K562 (cell line): ENCODE measurements around the gene PLD1. TPM values are rescaled to one million over a fixed set of nuclear protein-coding genes. Genes with fewer than 3 reads are reported as not detected.

Experiments
- CEBPG ChIP-seq, 3 experiments: fragments of 200-800 bp in 1 of 3; sonication (Bioruptor generic) in 1 of 3; sonication (generic) in 1 of 3; formaldehyde crosslinking in 1 of 3; IDR thresholded peaks in 2 of 3; conservative IDR thresholded peaks in 1 of 3; 2 replicates each; pipeline versions ENCODE4 v1.6.1 to v1.8.0; 2016 to 2022; ENCODE audit warnings: missing compliant biosample characterization in 2 of 3, missing genetic modification characterization in 2 of 3, mild to moderate bottlenecking in 1 of 3, missing genetic modification reagents in 1 of 3
- GATAD2B ChIP-seq: fragments of 450-650 bp; IDR thresholded peaks from 2 replicates; pipeline ENCODE4 v1.6.1; 2017; ENCODE audit warnings: mild to moderate bottlenecking, borderline replicate concordance
- HEY1 ChIP-seq: fragments of 250-450 bp; sonication (Bioruptor Pico); IDR thresholded peaks from 2 replicates; pipeline ENCODE4 v1.5.0; 2020; ENCODE audit warnings: mild to moderate bottlenecking, moderate library complexity, borderline replicate concordance
- JUN ChIP-seq, 2 experiments: sonication (generic) in 1 of 2; formaldehyde crosslinking in 1 of 2; IDR thresholded peaks; 2 replicates each; pipeline versions ENCODE4 v1.6.1 to v1.8.0; 2012 to 2022; ENCODE audit warnings: borderline replicate concordance in 2 of 2, mild to moderate bottlenecking in 2 of 2, improper control_type of control experiment in 1 of 2, low read depth in 1 of 2, low read length in 1 of 2, missing genetic modification reagents in 1 of 2
- MED1 ChIP-seq: sonication (generic); formaldehyde crosslinking; IDR thresholded peaks from 2 replicates; pipeline ENCODE4 v1.8.1; 2023; ENCODE audit warnings: missing genetic modification reagents, borderline replicate concordance
- NCOR1 ChIP-seq: fragments of 450-650 bp; IDR thresholded peaks from 2 replicates; pipeline ENCODE4 v1.6.1; 2016; ENCODE audit warnings: mild to moderate bottlenecking, moderate library complexity
- NR3C1 ChIP-seq: sonication (generic); formaldehyde crosslinking; IDR thresholded peaks from 2 replicates; pipeline ENCODE4 v1.8.1; 2022; ENCODE audit warnings: missing genetic modification reagents
- PCBP1 ChIP-seq: fragments of 200-400 bp; formaldehyde crosslinking; IDR thresholded peaks from 2 replicates; pipeline ENCODE4 v1.6.1; 2018; ENCODE audit warnings: mild to moderate bottlenecking, low read depth, low read length; ENCODE audit not compliant: poor library complexity, severe bottlenecking
- PRPF4 ChIP-seq: fragments of 200-400 bp; formaldehyde crosslinking; IDR thresholded peaks from one replicate; pipeline ENCODE4 v1.6.1; 2017; ENCODE audit warnings: low read length, low read depth, mild to moderate bottlenecking; ENCODE audit not compliant: insufficient read depth, poor library complexity, severe bottlenecking
- TOE1 ChIP-seq, 2 experiments: fragments of 450-650 bp in 1 of 2; sonication (generic) in 1 of 2; formaldehyde crosslinking in 1 of 2; IDR thresholded peaks; 2 replicates each; pipeline versions ENCODE4 v1.7.1 to v1.8.0; 2016 to 2022; ENCODE audit warnings: borderline replicate concordance in 2 of 2, mild to moderate bottlenecking in 2 of 2, antibody characterized with exemption in 1 of 2, inconsistent platforms in 1 of 2, low read depth in 1 of 2, missing genetic modification reagents in 1 of 2, moderate library complexity in 1 of 2
- TRIM28 ChIP-seq: fragments of 450-650 bp; IDR thresholded peaks from 2 replicates; pipeline ENCODE4 v1.6.1; 2017
- ZNF830 ChIP-seq: fragments of 250-450 bp; sonication (Bioruptor Pico); IDR thresholded peaks from 2 replicates; pipeline ENCODE4 v1.5.0; 2021; ENCODE audit warnings: mild to moderate bottlenecking
- polyA plus RNA-seq, 8 experiments: library from polyadenylated mRNA; depleted of rRNA in 4 of 8; stranded (reverse) in 5 of 8; unstranded in 3 of 8; fragments of >200 nt; fragmentation: Nextera tagmentation in 2 of 8; fragmentation: Illumina TruSeq in 1 of 8; extraction: Ambion mirVana in 2 of 8; extraction: Trizol in 1 of 8; gene quantifications; 2 replicates each; pipeline versions ENCODE4 v1.2.1 to v1.2.3, GENCODE V29; 2011 to 2014; ENCODE audit warnings: inconsistent platforms in 1 of 8, missing spikeins in 1 of 8
- total RNA-seq, 7 experiments: library from RNA; depleted of rRNA in 6 of 7; stranded (reverse); fragments of >200 nt in 6 of 7; fragmentation: Illumina TruSeq in 2 of 7; extraction: Trizol in 2 of 7; gene quantifications; 2 replicates each; pipeline versions ENCODE4 v1.2.1 to v1.2.3, GENCODE V29; 2011 to 2021; ENCODE audit warnings: low replicate concordance in 1 of 7
- TF ChIP-seq, protein P1 (sequence below), 2 experiments: fragments of 450-650 bp; conservative IDR thresholded peaks; 2 replicates each; pipeline ENCODE4 v1.6.1; 2017; ENCODE audit warnings: mild to moderate bottlenecking in 2 of 2, moderate library complexity in 2 of 2
- TF ChIP-seq, protein P2 (sequence below): fragments of 450-650 bp; IDR thresholded peaks from 2 replicates; pipeline ENCODE4 v1.6.1; 2018; ENCODE audit warnings: mild to moderate bottlenecking, low read depth; ENCODE audit not compliant: partially characterized antibody
- TF ChIP-seq, protein P3 (sequence below): IDR thresholded peaks from 2 replicates; pipeline ENCODE4 v1.6.1; 2011; ENCODE audit not compliant: insufficient read length; ENCODE audit errors: extremely low read depth
- TF ChIP-seq, protein P4 (sequence below): fragments of 250-450 bp; sonication (Bioruptor Pico); IDR thresholded peaks from 2 replicates; pipeline ENCODE4 v1.5.1; 2021; ENCODE audit warnings: mild to moderate bottlenecking
- TF ChIP-seq, protein P5 (sequence below): fragments of 450-650 bp; formaldehyde crosslinking; conservative IDR thresholded peaks from 2 replicates; pipeline ENCODE4 v1.4.0; 2022; ENCODE audit warnings: mild to moderate bottlenecking, missing genetic modification characterization

PLD1 gene
- total and polyA plus RNA-seq, 9 of the 15 experiments (the other 6 are each of a cell fraction or from before 2014, with no cell fraction given): 8.4 to 26.1 (median 18.6) TPM

DNA sequence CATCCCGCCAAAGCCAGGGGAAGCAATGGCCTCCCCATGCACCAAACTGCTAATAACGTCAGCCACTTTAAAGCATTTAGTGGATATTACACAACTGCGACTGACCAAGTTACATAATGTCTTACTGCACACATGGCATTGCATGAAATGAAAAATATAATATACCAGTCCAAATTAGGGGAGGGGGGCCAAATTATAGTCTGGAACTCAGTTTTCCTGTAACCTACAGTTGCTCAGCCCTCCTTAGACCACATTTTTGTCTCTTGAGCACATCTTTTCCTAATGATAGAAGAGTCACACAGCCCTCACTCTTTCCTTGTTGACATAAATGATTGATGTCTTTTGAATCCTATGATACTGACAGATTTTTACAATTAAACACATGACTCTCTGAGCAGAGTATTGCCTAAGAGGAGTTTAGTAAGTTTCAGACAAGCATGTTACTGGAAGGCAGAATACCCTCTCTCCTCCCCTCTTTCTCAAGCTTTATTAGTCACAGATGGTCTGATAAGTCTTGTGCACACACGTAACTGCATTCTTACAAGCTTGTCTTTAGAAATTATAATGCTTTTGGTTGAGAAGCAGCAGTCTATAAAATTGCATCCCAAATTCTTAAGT is 1.1 kb upstream of the PLD1 start (continued):
- TF ChIP-seq CEBPG (CRISPR knock-in tag; IDR thresholded peaks at IDR 0.05) (peak; percentile 52; the same call in 1 of the 2 replicates), CEBPG (tag; conservative IDR thresholded peaks at IDR 0.05 in 1 of 2, IDR thresholded peaks at IDR 0.05 in 1 of 2) (peak; percentile 82 to 88), HEY1 (no peak), ZNF830 (CRISPR knock-in tag) (no peak), TRIM28 (no peak), TOE1 (IDR thresholded peaks at IDR 0.05; ENCODE audit: borderline replicate concordance) (no peak; the same call in 1 of the 2 replicates), TOE1 (CRISPR knock-in tag; IDR thresholded peaks at IDR 0.05; ENCODE audit: borderline replicate concordance, low read depth) (no peak), NR3C1 (no peak), PCBP1 (no peak), PRPF4 (no peak), NCOR1 (no peak), JUN (IDR thresholded peaks at IDR 0.05; ENCODE audit: borderline replicate concordance, low read depth, low read length) (peak; percentile 65; the same call in 1 of the 2 replicates), JUN (CRISPR knock-in tag; IDR thresholded peaks at IDR 0.05; ENCODE audit: borderline replicate concordance) (no peak), GATAD2B (peak; percentile 61), MED1 (CRISPR knock-in tag) (no peak)
- TF ChIP-seq, protein P1, sequence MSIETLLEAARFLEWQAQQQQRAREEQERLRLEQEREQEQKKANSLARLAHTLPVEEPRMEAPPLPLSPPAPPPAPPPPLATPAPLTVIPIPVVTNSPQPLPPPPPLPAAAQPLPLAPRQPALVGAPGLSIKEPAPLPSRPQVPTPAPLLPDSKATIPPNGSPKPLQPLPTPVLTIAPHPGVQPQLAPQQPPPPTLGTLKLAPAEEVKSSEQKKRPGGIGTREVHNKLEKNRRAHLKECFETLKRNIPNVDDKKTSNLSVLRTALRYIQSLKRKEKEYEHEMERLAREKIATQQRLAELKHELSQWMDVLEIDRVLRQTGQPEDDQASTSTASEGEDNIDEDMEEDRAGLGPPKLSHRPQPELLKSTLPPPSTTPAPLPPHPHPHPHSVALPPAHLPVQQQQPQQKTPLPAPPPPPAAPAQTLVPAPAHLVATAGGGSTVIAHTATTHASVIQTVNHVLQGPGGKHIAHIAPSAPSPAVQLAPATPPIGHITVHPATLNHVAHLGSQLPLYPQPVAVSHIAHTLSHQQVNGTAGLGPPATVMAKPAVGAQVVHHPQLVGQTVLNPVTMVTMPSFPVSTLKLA (conservative IDR thresholded peaks at IDR 0.05): peak in 1 of 2 experiments; percentile 63; a peak in 1 of 4 replicates
- TF ChIP-seq, protein P2, sequence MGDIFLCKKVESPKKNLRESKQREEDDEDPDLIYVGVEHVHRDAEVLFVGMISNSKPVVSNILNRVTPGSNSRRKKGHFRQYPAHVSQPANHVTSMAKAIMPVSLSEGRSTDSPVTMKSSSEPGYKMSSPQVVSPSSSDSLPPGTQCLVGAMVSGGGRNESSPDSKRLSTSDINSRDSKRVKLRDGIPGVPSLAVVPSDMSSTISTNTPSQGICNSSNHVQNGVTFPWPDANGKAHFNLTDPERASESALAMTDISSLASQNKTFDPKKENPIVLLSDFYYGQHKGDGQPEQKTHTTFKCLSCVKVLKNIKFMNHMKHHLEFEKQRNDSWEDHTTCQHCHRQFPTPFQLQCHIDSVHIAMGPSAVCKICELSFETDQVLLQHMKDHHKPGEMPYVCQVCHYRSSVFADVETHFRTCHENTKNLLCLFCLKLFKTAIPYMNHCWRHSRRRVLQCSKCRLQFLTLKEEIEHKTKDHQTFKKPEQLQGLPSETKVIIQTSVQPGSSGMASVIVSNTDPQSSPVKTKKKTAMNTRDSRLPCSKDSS: no peak
- TF ChIP-seq, protein P3, sequence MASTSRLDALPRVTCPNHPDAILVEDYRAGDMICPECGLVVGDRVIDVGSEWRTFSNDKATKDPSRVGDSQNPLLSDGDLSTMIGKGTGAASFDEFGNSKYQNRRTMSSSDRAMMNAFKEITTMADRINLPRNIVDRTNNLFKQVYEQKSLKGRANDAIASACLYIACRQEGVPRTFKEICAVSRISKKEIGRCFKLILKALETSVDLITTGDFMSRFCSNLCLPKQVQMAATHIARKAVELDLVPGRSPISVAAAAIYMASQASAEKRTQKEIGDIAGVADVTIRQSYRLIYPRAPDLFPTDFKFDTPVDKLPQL: no peak
- TF ChIP-seq, protein P4, sequence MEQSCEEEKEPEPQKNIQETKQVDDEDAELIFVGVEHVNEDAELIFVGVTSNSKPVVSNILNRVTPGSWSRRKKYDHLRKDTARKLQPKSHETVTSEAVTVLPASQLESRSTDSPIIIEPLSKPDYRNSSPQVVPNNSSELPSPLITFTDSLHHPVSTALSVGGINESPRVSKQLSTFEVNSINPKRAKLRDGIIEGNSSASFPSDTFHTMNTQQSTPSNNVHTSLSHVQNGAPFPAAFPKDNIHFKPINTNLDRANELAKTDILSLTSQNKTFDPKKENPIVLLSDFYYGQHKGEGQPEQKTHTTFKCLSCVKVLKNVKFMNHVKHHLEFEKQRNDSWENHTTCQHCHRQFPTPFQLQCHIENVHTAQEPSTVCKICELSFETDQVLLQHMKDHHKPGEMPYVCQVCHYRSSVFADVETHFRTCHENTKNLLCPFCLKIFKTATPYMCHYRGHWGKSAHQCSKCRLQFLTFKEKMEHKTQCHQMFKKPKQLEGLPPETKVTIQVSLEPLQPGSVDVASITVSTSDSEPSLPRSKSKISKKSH: no peak
- TF ChIP-seq, protein P5, sequence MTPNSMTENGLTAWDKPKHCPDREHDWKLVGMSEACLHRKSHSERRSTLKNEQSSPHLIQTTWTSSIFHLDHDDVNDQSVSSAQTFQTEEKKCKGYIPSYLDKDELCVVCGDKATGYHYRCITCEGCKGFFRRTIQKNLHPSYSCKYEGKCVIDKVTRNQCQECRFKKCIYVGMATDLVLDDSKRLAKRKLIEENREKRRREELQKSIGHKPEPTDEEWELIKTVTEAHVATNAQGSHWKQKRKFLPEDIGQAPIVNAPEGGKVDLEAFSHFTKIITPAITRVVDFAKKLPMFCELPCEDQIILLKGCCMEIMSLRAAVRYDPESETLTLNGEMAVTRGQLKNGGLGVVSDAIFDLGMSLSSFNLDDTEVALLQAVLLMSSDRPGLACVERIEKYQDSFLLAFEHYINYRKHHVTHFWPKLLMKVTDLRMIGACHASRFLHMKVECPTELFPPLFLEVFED (CRISPR knock-in tag): no peak
